Measurements from ENCODE around the gene METTL17. TPM values are rescaled to one million over a fixed set of nuclear protein-coding genes. Genes with fewer than 3 reads are reported as not detected.

Gene METTL17, protein sequence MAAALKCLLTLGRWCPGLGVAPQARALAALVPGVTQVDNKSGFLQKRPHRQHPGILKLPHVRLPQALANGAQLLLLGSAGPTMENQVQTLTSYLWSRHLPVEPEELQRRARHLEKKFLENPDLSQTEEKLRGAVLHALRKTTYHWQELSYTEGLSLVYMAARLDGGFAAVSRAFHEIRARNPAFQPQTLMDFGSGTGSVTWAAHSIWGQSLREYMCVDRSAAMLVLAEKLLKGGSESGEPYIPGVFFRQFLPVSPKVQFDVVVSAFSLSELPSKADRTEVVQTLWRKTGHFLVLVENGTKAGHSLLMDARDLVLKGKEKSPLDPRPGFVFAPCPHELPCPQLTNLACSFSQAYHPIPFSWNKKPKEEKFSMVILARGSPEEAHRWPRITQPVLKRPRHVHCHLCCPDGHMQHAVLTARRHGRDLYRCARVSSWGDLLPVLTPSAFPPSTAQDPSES
- 38.2 and 48.1 TPM in 2 replicates for total RNA-seq

GRCh38 chr14:20989787-20990600 lies at the start of gene METTL17:
Gene METTL17 (plus strand): TSS chr14:20989980. CDS start chr14:20990003, 23 bp downstream.

GRCh38 chr14:20954736-20955537 lies 34.8 kb upstream of the METTL17 start, which contains the start of gene RNASE2:
Gene RNASE2 (plus strand): TSS chr14:20955487. CDS start chr14:20955772, 285 bp downstream.

GRCh38 chr14:20998674-20999366 lies 9.0 kb downstream of the METTL17 start, which contains the start of gene SLC39A2:
Gene SLC39A2 (plus strand): TSS chr14:20999293. CDS start chr14:20999447, 154 bp downstream.

DNA sequence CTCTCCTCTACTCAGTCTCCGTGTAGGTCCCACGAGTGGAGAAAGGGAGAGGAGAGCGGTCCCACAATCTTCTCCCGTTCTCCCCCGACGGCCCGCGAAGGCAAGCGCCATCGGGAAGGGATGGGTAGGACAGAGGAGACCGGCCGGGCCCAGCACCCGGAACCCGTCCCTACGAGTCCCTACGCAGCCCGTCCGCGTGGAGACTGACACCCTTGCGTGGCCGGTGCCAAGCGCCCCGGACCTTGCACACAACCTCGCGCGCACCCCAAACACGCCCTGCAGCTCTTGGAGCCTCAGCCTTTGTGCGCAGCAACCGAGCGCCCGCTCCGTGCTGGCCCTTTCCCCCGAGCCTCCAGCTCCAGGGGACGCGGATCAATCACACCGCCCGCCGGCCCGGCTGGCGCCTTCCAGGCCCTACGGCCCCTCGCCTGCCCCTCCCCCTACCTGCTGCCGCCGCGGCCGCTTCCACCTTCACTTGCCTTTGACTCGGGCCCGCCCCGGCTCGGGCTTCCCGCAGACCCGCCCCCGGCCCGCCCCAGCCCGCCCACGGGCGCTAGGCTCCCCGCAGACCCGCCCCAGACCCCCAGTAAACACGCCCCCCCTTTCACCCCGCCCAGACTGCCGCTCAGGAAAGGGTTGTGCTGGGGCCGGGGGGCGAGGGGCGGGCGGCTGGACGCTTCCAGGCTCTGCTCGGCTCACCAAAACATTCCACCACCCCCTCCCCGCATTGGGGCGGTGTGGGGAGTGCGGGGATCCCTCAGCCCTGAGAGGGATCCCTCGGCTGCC lies 35.0 kb downstream of the METTL17 start, which contains the start of gene NDRG2:
TSS of gene NDRG2 (minus strand) at position 477 of the 786 bp plus-strand sequence. CDS start 1,746 bp downstream, outside the sequence.

DNA sequence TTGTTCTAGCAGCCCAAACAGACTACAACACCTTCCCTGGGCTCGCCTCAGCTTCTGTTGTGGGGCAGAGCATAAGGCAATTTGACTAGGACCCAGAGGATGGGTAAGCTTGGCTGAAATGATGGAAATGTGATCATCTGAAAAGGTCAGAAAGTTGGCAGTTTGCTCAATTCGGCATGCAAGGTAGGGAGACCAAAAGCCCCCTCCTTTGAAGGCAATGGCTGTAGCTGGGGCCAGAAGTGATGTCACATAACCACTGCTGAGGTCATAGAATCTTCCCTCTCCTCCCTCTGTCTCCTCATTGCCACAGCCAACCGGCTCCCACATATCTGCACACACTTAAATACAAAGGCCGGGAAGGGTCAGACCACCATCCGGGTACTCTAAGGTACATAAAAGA lies 40.1 kb downstream of the METTL17 start, which contains the start of gene TPPP2:
TSS of gene TPPP2 (plus strand) at position 301 of the 400 bp plus-strand sequence. CDS start 365 bp downstream, outside the sequence.

DNA sequence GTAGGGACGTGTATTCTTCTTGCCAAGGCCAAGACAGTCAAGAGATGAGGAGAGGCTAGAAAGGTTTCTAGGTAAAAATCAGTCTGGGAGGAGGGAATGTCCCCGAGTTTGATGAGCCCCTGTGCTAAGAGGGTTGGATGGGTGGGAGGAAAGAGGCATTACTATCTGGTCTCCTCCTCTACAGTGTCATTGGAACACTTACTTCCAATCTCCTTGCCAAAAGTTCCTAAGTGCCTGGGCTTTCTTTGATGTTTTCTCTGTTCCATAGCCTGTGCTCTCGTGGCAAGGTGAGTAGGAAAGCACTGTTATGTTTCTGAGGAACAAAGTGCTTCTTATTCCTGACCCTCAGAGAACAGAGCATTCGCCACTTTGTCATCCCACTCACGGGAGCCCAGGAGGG lies 44.9 kb downstream of the METTL17 start, which contains the start of gene RNASE13:
TSS of gene RNASE13 (minus strand) at position 101 of the 400 bp plus-strand sequence. CDS start 519 bp downstream, outside the sequence.

GRCh38 chr14:21041676-21042433 lies 52.1 kb downstream of the METTL17 start, which contains the start of gene RNASE7:
Gene RNASE7 (plus strand): TSS chr14:21042362. CDS start chr14:21042993, 631 bp downstream.

Small RNA genes within 50 kb of the gene (small RNA-seq; reads per million reads assigned to genes)
- not detected for gene RN7SL189P

Other genes starting within 250 kb of the METTL17 start
- not detected in 2 replicates for gene EDDM3A, start 244.1 kb upstream of the METTL17 start, total RNA-seq
- gene EDDM3B, start 221.6 kb upstream of the METTL17 start, total RNA-seq, result not detected in 2 replicates
- gene RNASE6, start 208.7 kb upstream of the METTL17 start, total RNA-seq, result 0.38 and 0.65 TPM in 2 replicates
- gene RNASE1, start 187.1 kb upstream of the METTL17 start, total RNA-seq, result 34.0 and 52.4 TPM in 2 replicates
- not detected in 2 replicates for gene RNASE3, start 98.6 kb upstream of the METTL17 start, total RNA-seq
- gene RNASE2, start 34.5 kb upstream of the METTL17 start, total RNA-seq, result not detected in 2 replicates
- not detected in 2 replicates for gene SLC39A2, start 9.3 kb downstream of the METTL17 start, total RNA-seq
- 0.29 TPM in 1 of 2 replicates, not detected in the other for gene NDRG2, start 35.1 kb downstream of the METTL17 start, total RNA-seq
- not detected in 2 replicates for gene TPPP2, start 40.2 kb downstream of the METTL17 start, total RNA-seq
- gene RNASE13, start 44.8 kb downstream of the METTL17 start, total RNA-seq, result not detected in 2 replicates
- gene RNASE7, start 52.4 kb downstream of the METTL17 start, total RNA-seq, result not detected in 2 replicates
- gene RNASE8, start 67.8 kb downstream of the METTL17 start, total RNA-seq, result not detected in 2 replicates
- gene ARHGEF40, start 80.3 kb downstream of the METTL17 start, total RNA-seq, result 2.9 and 4.6 TPM in 2 replicates
- gene ZNF219, start 108.7 kb downstream of the METTL17 start, total RNA-seq, result 8.1 and 10.8 TPM in 2 replicates
- gene TMEM253, start 111.1 kb downstream of the METTL17 start, total RNA-seq, result not detected in 2 replicates
- not detected in 2 replicates for gene OR5AU1, start 166.1 kb downstream of the METTL17 start, total RNA-seq

Measured in vein endothelial cell (primary cell).